Measurements from ENCODE around the gene MRPL53.
"Not testable (repeated sequence)": the region's sequence is repeated elsewhere in the genome, so short reads cannot be mapped to it uniquely, and the experiment has no call there.

The MRPL53 gene

DNA sequence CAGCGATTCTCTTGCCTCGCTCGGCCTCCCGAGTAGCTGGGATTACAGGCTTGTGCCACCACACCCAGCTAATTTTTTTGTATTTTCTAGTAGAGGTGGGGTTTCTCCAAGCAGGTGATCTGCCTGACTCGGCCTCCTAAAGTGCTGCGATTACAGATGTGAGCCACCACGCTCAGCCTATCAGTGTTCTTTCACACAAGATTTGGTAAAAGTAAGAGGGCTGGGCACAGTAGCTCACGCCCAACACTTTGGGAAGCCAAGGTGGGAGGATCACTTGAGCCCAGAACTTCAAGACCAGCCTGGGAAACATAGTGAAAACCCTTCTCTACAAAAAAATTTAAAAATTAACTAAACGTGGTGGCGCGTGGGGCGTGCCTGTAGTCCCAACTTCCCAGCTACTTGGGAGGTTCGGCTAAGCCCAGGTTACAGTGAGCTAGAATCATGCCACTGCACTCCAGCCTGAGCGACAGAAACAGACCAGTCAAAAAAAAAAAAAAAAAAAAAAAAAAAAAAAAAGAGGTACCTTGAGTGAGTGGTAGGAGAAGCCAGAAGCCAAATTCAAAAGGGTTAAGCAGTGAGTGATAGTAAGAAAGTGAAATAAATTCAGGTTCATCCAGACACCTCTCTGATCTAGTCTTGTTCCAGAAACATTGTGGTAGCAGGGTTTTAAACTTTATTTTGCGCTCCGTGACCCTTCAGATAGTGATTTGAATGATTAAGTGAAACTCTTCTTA lies 981 bp downstream of the MRPL53 start:
- Histone ChIP-seq H3K4me1 (peaks cover 0 to 25% (median 13%) of the 10 kb centered on the region in 4 donors), H3K27me3 (no peaks in the 10 kb centered on the region), H3K4me3 (peak overlapping the region; percentile 61 to 69), H3K36me3 (peaks cover 13 to 29% (median 15%) of the 10 kb centered on the region in 3 donors), H3K27ac (peak overlapping the region; percentile 78 to 85), H3K9me3 (no peaks in the 10 kb centered on the region)
- intact Hi-C loops (cut with DNase I; ENCODE audit: low total_unique reads): no loop called here
- no peak for DNase-seq
- TF ChIP-seq CTCF (IDR thresholded peaks at IDR 0.05): no peak

DNA sequence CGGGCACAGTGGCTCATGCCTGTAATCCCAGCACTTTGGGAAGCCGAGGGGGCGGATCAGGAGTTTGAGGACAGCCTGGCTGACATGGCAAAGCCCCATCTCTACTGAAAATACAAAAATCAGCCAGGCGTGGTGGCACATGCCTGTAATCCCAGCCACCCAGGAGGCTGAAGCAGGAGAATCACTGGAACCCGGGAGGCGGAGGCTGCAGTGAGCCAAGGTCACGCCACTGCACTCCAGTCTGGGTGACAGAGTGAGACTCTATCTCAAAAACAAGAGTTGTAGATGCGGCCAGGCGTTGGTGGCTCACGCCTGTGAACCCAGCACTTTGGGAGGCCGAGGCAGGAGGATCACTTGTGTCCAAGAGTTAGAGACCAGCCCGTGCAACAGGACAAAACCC lies 1.7 kb downstream of the MRPL53 start:
- H3K27ac ChIP-seq; intact Hi-C loops (cut with DNase I; ENCODE audit: low total_unique reads): not testable (repeated sequence)

GRCh38 chr2:74464406-74464805 lies 8.1 kb downstream of the MRPL53 start:
- peaks cover 0 to 23% (median 18%) of the 10 kb centered on the region in 4 donors for H3K4me1 ChIP-seq
- peaks cover 0 to 27% (median 10%) of the 10 kb centered on the region in 3 donors for H3K36me3 ChIP-seq
- peak overlapping the region; percentile 63 to 79 for H3K4me3 ChIP-seq
- TF ChIP-seq CTCF (IDR thresholded peaks at IDR 0.05): no peak
- no peaks in the 10 kb centered on the region for H3K9me3 ChIP-seq
- DNase-seq: no peak
- H3K27ac ChIP-seq: peak overlapping the region; percentile 81 to 88
- intact Hi-C loops (cut with DNase I; ENCODE audit: low total_unique reads): no loop called here
- no peaks in the 10 kb centered on the region for H3K27me3 ChIP-seq

More for the DNA sequence above, 1.7 kb downstream of the MRPL53 start:
- H3K27me3 ChIP-seq, DNase-seq, H3K4me3 ChIP-seq, H3K9me3 ChIP-seq: not testable (repeated sequence)
- Histone ChIP-seq H3K36me3 (peaks cover 13 to 22% (median 15%) of the 10 kb centered on the region in 3 donors), H3K4me1 (peaks cover 0 to 32% (median 20%) of the 10 kb centered on the region in 4 donors)

DNA sequence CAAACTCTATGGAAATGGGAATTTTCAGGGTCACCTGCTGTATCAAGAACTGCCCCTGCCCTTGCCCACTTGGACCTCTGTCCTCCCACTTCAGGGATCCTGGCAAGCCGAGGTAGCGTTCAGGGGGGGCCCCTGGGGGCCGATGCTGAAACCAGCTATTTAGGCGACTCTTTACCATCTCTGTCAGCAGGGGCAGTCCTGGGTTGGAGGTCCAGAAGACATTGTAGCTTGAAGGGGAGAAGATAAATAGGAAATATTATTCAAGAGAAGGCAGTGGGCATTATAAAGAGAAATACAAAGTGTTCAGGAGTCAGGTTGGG lies 9.7 kb downstream of the MRPL53 start:
- Histone ChIP-seq H3K9me3 (no peaks in the 10 kb centered on the region), H3K4me3 (no peak overlapping the region), H3K27me3 (no peaks in the 10 kb centered on the region), H3K27ac (no peak overlapping the region), H3K4me1 (peaks cover 0 to 32% (median 27%) of the 10 kb centered on the region in 4 donors), H3K36me3 (peaks cover 0 to 27% (median 10%) of the 10 kb centered on the region in 3 donors)
- no peak for DNase-seq
- TF ChIP-seq CTCF (IDR thresholded peaks at IDR 0.05): no peak
- intact Hi-C loops (cut with DNase I; ENCODE audit: low total_unique reads): no loop called here

DNA sequence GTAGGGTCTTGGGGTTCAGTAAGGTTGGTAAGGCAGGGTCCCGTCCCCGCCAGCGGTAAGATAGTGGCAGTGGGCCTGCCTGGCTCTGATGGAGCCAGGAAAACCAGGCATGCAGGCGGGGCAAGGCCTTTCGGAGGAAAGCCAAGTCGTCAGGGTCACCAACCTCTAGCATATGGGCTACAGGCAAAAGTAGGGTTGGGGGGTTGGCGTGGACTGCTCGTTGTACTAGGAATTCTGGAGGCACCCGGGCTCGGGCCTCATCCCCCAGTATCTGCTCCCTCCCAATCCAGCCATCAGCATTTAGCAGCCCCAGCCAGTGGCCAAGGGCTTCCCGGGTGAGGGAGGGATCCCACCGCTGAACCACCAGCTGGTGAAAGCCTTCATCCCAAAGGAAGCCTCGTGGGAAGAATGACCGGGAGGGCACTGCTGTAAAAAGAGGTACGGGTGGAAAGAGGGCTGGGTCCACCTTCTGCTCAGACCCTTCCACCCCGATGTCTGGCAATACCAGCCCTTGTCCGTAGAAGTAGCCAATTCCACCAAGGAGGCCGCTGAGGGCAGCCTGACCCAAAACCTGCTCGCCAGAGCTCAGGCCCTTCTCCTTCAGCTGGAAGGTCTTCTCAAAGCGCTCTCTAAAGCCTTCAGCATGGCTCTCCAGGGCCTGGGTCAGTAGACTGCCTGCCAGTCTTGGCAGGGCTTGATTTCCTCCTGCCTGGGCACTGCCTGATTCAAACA lies 10.3 kb downstream of the MRPL53 start:
- H3K36me3 ChIP-seq: peaks cover 0 to 27% (median 10%) of the 10 kb centered on the region in 3 donors
- intact Hi-C loops (cut with DNase I; ENCODE audit: low total_unique reads): no loop called here
- no peak overlapping the region for H3K27ac ChIP-seq
- H3K27me3 ChIP-seq: no peaks in the 10 kb centered on the region
- peaks cover 0 to 33% (median 28%) of the 10 kb centered on the region in 4 donors for H3K4me1 ChIP-seq
- no peak overlapping the region for H3K4me3 ChIP-seq
- no peaks in the 10 kb centered on the region for H3K9me3 ChIP-seq
- no peak for TF ChIP-seq CTCF (IDR thresholded peaks at IDR 0.05)
- DNase-seq: no peak

All from tibial artery (tissue), 4 donors.